Raji (cell line): ENCODE data around the gene PLCL1.

Experiments used
- POLR2A ChIP-seq: IDR thresholded peaks from 2 replicates; pipeline ENCODE4 v1.6.1; 2011; ENCODE audit warnings: low read depth, low read length, control low read depth; ENCODE audit not compliant: insufficient read depth

Gene PLCL1

DNA sequence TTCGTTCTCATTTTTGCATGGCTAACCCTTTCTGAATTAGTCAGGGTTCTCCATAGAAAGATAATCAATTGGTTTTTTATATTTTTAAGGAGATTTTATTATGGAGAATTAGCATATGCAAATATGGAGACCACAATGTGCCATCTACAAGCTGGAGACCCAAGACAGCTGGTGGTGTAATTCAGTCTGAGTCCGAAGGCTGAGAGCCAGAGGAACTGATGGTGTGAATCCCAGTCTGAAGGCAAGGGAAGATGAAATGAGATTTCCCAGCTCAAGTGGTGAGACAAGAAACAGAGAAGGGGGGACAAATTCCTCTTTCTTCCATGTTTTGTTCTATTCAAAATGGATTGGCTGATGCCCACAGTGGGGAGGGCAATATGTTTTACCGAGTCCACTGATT lies 80.7 kb downstream of the PLCL1 start:
- TF ChIP-seq POLR2A: no peak

DNA sequence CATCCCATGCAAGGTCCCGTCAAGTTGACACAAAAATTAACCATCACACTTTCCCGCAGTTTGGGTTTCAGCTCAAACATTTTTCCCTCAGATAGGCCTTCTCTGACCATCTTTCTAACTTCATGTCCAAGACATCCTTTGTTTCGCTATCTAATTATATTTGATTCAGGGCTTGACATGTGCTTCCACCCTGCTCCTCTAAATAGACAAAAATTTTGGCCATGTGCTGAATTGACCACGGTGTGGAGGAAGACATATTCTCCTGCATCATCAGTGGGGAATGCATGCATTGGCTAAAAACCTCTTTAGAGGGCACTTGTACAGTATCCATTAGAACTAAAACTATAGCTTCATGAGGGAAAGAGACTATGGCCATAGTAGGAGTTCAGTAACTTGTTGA lies 81.2 kb downstream of the PLCL1 start:
- TF ChIP-seq POLR2A: no peak

DNA sequence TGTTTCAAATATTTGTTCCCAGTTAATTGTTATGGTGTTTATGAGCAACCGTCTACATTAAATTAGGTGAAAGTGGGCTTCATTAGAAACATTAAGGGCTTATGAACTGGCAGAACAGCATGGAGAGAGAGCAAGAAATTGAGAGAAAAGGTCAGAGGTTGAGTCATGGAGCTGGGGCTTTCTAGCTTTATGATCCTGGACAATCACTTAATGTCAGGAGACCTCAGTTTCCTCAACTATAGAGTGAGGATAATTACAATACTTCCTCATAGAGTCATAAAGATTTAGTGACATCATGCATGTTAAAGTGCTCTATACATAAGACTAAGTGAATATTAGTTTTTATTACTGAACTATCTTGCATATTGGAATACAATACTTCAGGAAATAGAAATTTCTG lies 83.9 kb downstream of the PLCL1 start:
- no peak for TF ChIP-seq POLR2A

DNA sequence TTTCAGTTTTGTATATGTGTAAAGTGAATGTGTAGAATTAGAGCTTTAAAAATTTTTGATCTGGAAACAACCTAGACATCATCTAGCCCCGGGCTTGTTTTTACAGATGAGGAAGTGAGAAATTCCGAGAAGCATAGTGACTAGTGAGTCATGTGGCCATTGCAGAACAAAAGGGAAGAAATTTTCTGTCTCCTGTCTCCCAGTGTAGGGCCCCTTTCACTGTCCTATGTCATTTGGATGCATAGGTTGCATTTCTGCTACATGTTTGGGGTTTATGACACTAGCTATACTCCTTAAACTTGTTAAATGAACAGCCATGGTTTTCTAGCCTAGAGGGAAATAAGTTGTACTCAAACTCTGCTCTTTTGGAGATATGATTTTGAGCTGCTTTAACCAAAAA lies 84.6 kb downstream of the PLCL1 start:
- no peak for TF ChIP-seq POLR2A

DNA sequence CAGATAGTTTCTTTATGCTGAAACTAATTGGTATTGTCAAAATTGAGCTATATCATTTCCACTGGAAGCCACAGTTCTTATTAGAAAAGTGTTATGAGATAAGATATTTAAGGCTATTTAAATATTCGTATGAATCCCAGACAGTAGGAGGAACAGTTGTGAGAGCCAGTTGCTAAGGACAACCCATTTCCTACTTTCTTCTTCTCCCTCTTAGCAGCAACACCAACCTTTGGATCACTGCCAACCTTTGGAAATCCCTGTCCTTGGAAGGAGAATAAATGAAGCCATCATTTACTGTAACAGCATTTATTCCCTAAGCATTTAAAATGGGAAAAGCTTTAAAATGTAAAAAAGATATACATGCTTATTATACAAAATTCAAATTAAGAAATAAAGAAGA lies 85.8 kb downstream of the PLCL1 start:
- no peak for TF ChIP-seq POLR2A

DNA sequence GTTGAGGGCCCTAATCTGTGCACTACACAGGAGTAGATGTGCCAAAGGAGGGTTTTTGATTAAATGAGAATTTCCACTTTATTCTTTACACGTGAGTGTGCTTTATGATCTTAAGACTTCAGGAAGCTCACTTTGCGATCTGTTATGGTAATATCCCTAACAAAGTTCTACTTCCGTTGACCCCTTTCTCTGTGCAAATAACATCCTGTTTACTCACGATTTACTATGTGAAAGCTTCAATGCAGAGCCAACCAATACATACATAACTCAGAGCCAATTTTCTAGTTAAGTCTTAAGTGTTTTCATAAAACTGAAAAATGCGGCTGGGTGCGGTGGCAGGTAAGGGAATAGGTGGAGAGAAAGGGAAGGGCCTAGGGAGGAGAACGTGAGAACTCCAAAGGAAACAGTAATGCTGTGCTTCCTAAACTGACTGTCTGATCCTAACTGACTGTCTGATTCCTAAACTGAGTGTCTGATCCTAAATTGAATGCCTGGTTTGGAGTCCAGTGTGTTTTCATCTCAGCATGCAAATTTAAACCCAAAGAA lies 87.6 kb downstream of the PLCL1 start:
- TF ChIP-seq POLR2A: no peak

DNA sequence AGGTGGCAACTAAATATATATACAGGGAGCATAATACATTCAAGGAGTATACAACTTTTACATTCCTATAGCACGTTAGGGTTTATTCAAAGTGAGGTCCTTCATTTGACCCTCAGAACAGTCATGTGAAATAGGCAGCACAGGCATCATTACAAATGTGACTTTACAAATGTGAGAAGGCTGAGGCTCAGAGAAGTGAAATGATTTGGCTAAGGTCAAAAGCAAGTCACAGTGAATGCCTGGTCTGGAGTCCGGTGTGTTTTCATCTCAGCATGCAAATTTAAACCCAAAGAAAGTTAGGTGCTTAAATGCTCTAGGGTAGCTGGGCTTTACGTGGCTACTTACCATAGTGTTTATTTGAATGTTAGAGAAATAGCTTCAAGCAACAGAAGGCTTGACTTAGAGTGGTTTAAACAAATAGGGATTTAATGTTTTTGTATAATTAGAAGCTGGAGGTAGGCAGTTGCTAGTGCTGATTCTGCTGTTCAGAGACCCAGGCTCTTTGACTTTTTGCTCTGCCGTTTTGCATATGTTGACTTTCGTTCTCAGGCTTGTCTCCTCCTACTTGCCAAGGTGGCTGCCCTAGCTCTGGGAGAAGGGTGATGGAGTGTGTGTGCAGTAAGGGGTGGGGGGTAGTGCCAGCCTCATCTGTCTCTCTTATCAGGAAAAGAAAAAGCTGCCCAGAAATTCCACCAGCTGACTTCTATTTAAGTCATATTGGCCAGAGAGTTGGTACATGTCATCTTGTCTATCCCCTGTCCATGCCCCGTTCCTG lies 89.2 kb downstream of the PLCL1 start:
- no peak for TF ChIP-seq POLR2A

DNA sequence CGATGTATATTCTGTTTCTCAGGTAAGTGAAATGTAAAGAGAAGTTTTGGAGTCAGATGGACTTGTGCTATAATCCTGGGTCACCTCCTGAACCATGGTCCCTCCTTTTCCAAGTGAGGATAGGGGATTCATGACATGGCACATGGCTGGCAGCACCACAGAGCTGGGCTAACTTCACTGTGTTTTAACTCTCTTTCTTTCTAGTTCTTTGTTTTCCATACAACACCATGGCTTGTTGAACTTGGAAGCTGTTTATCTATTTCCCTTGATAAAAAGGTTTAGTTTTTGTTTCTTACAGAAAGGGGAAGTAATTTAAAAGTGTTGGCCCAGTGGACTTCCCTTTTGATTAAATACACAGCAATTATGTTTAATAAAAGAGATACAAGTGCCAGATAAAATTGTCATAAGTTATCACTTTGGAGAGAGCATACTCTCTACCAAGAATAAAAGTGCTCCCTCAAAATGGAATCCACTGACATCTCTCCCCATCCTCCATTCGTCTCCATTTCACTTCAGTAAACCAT lies 90.4 kb downstream of the PLCL1 start:
- no peak for TF ChIP-seq POLR2A

DNA sequence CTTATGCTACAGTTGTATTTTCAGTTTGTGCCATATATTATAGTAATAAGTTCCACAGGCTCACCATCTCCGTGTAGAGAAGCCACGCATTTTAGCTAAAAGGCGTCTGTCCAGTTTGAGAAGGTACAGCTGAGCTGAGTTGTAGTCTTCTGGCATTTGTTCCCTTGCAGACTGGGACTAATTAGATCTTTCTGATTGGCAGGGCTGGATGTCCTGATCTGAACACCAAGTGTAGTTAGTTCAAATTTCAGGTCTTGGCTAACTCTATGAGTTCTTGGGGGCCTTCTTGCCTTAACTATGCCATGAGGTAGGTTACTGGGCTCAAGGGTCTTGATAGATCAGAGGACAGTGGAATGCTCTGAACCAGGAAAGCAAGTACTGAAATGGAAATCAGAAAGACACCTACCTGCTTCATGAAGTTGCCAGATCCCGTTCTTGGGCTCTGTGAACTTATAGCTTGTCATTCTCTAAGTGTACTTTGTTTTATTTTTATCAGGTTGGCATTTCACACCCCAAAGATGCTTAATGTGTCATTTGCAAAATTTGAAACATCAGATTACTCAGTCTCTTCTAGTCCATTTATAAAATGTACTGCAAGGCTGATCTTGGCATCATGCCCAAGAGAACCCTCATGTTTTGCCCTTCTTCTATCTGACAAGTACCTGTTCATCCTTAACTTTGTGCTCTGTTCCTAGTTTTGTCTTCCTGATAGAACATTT lies 93.7 kb downstream of the PLCL1 start:
- TF ChIP-seq POLR2A: no peak

DNA sequence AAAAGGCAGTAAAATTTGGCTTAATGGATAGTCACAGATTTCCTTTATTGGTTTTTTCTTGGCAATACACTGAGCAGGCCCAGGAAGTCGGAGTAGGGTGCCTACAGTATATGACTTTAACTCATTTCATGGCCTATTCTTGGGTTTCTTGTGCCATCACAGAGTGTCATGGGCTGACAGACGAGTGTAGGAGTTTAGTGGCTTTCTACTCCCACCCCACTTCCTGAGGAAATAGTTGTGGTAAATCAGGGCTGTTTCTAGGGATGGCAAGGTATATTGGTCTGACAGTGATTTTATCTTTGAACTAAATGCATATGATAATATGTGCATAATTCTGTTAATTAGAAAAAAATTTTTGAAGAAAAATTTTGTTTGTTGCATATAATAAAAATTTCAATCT lies 100.1 kb downstream of the PLCL1 start:
- TF ChIP-seq POLR2A: no peak

DNA sequence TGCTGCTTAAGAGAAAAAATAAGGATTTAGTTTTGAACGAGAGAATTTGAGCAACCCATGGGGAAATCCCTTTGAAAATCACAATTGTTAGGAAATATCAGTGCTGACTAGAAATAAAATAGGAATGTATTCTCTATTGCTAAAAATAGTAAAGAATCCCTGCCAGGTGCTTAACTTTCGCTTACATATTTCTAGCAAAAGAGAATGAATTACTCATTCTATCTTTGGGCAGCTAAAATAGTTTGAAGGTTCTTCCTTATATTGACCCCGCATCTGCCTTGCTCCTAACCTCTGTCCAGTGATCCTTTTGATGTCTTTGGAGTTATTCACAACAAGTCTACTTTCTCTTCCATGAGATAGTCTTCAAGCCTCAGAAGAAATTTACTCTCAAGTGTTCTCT lies 103.8 kb downstream of the PLCL1 start:
- no peak for TF ChIP-seq POLR2A

DNA sequence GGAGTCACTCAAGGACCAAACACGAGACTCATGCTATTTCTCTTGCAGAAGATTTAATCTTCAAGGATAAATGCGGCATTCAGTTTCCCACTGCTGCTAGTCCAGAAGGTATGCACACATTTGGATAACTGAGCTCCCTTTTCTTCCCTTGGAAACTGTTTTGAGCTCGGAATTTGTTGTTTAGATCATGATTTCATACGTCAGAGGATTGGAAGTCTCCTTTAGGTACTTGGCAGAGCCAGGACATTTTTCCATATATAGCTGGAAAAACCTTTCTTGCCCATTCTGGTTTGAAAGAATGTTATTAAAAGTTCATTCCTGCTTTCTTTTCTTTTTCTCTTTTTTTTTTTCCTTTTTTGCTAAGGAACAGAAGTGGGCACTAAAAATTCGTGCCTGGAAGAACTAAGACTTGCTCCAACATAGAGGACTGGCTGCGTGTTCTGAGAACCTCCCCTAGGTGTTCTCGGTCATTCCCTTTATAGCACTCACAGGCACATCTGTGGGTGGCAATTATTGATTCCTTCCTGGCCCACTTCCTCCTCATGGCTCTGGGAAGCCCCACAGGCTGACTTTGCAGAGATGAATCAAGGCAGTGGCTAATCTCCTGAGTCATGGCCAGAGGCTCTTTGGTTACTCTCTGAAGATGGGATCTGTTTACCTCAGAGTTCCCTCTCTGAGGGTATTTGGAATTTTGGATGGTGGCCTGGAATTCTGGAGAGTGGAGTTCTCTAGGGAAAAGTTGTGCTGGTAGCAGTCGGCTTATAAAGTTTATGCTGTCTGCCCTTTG lies 104.8 kb downstream of the PLCL1 start:
- TF ChIP-seq POLR2A: no peak

DNA sequence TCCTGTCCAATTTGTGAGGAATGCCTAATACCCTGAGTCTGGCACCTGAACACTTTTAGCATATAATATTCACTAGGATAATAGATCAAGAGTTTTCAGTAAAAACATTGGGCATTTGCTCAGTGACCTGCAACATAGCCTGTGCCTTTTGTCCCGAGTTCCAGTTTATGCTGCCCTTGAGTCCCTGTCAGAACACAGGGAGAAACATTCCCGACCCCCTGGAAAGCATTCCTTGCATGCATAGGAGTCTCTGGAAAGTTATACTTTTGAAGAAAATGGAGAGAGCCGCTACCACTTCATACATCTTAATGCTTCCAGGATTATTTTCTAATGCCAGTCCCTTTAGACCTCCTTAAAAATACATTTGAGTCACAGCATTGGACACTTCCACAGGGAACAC lies 107.3 kb downstream of the PLCL1 start:
- TF ChIP-seq POLR2A: no peak

DNA sequence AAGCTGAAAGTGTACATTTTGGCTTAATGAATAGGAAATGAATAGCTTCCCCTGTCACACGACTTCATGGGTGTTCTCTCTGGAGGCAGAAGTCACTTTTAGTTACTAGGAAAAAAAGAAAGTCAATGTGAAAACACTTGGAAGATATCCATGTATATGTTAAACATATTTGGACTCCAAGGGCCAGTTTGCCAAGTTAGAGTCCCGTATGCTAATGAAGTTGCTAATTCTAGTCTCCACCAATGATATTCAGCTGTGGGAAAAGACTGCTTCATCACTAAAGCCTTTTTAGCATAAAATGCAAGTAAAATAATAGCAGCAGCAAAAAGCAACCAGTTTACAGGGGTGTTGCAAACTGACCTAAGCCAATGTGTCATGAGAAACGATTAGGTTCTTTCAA lies 108.7 kb downstream of the PLCL1 start:
- TF ChIP-seq POLR2A: no peak

DNA sequence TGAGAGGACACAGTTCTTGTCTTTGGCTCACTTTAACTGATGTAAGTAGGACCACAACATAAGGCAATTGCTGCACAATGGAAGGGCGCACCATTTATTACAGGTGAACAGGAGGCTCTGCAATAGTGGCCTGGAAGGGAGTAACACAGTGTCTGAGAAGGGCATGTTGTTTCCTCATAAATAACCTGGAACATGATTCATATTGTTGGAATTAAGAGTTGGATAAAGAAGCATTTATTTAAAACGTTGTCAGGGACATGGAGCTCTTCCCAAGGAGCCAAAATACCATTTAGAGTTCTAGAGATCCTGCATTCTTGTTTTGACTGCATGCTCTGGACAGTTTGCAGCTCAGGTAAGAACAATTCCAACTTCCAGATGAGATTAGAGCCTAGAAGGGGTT lies 110.4 kb downstream of the PLCL1 start:
- no peak for TF ChIP-seq POLR2A
